ENCODE results near the gene OSER1.
"Not testable (repeated sequence)": the region's sequence is repeated elsewhere in the genome, so short reads cannot be mapped to it uniquely, and the experiment has no call there.

OSER1 gene

GRCh38 chr20:44210406-44211176 is at the start of gene OSER1:
Gene OSER1 (minus strand): TSS chr20:44210771. CDS start chr20:44206957, 3,814 bp downstream.
- DNase-seq, result peak; percentile 98

- no peak for DNase-seq
Measured at GRCh38 chr20:44258226-44258890, 47.8 kb upstream of the OSER1 start.

- no peak for DNase-seq
Measured at GRCh38 chr20:44256961-44257360, 46.4 kb upstream of the OSER1 start.

GRCh38 chr20:44255942-44256341 is 45.4 kb upstream of the OSER1 start:
- no peak for DNase-seq

GRCh38 chr20:44254073-44254472 is 43.5 kb upstream of the OSER1 start:
- no peak for DNase-seq

- DNase-seq, result no peak
Measured at GRCh38 chr20:44253528-44253927, 43.0 kb upstream of the OSER1 start.

- DNase-seq, result no peak
Measured at GRCh38 chr20:44251284-44251683, 40.7 kb upstream of the OSER1 start.

GRCh38 chr20:44248410-44248759 is 37.8 kb upstream of the OSER1 start:
- DNase-seq, result no peak

- peak; percentile 3 for DNase-seq
Measured at GRCh38 chr20:44247586-44248409, 37.2 kb upstream of the OSER1 start.

- no peak for DNase-seq
Measured at GRCh38 chr20:44247131-44247571, 36.6 kb upstream of the OSER1 start, which contains the start of gene GDAP1L1. Gene GDAP1L1 (plus strand): TSS chr20:44247308. CDS start chr20:44247335, 27 bp downstream.

GRCh38 chr20:44245977-44246376 is 35.4 kb upstream of the OSER1 start:
- DNase-seq, result no peak

- DNase-seq, result no peak
Measured at GRCh38 chr20:44241796-44242195, 31.2 kb upstream of the OSER1 start.

- not testable (repeated sequence) for DNase-seq
Measured at GRCh38 chr20:44236840-44237239, 26.3 kb upstream of the OSER1 start.

- no peak for DNase-seq
Measured at GRCh38 chr20:44235702-44236101, 25.1 kb upstream of the OSER1 start.

- DNase-seq, result no peak
Measured at GRCh38 chr20:44234566-44235317, 24.2 kb upstream of the OSER1 start.

- no peak for DNase-seq
Measured at GRCh38 chr20:44233436-44234016, 23.0 kb upstream of the OSER1 start.

- not testable (repeated sequence) for DNase-seq
Measured at GRCh38 chr20:44232469-44232856, 21.9 kb upstream of the OSER1 start.

- DNase-seq, result no peak
Measured at GRCh38 chr20:44231713-44232468, 21.3 kb upstream of the OSER1 start.

- DNase-seq, result no peak
Measured at GRCh38 chr20:44231193-44231592, 20.6 kb upstream of the OSER1 start.

GRCh38 chr20:44228465-44229258 is 18.1 kb upstream of the OSER1 start:
- DNase-seq, result no peak

GRCh38 chr20:44224637-44225036 is 14.1 kb upstream of the OSER1 start:
- no peak for DNase-seq

Data from CD4-positive, alpha-beta T cell treated with Interleukin-17A for 1 hour (primary cell).